DLD1 (cell line): ENCODE results near the gene KNCN.

Source experiments
- in situ Hi-C: cut with HindIII; loops from 2 replicates; pipeline ENCODE4 v1.10.0; 2017; ENCODE audit warnings: low sequenced_read_pairs

The KNCN gene

GRCh38 chr1:46569884-46570725, 18.7 kb upstream of the KNCN start:
- in situ Hi-C loops: no loop called here

- in situ Hi-C loops: no loop called here
These were observed 17.7 kb upstream of the KNCN start for GRCh38 chr1:46569116-46569515.

GRCh38 chr1:46568461-46568891, 17.0 kb upstream of the KNCN start:
- in situ Hi-C loops: no loop called here

GRCh38 chr1:46563341-46563740, 11.9 kb upstream of the KNCN start:
- in situ Hi-C loops: no loop called here

GRCh38 chr1:46562498-46562897, 11.1 kb upstream of the KNCN start:
- in situ Hi-C loops: no loop called here

- in situ Hi-C loops: no loop called here
These were observed 7.5 kb upstream of the KNCN start for GRCh38 chr1:46558966-46559365.

- in situ Hi-C loops: no loop called here
These were observed 6.9 kb upstream of the KNCN start for GRCh38 chr1:46558141-46558963.

- in situ Hi-C loops: no loop called here
These were observed 6.0 kb upstream of the KNCN start for GRCh38 chr1:46557403-46557802.

- in situ Hi-C loops: no loop called here
These were observed 5.4 kb upstream of the KNCN start for GRCh38 chr1:46556822-46557221.

GRCh38 chr1:46555826-46556619, 4.6 kb upstream of the KNCN start:
- in situ Hi-C loops: no loop called here

- in situ Hi-C loops: no loop called here
These were observed 3.3 kb upstream of the KNCN start for GRCh38 chr1:46554597-46555381.

GRCh38 chr1:46554236-46554596, 2.8 kb upstream of the KNCN start:
- in situ Hi-C loops: no loop called here

GRCh38 chr1:46553506-46553905, 2.1 kb upstream of the KNCN start:
- in situ Hi-C loops: no loop called here

GRCh38 chr1:46552357-46553237, 1.1 kb upstream of the KNCN start:
- in situ Hi-C loops: no loop called here

- in situ Hi-C loops: no loop called here
These were observed 656 bp downstream of the KNCN start for GRCh38 chr1:46550751-46551231.

- in situ Hi-C loops: no loop called here
These were observed 1.5 kb downstream of the KNCN start for GRCh38 chr1:46549697-46550681.

GRCh38 chr1:46547481-46548383, 3.7 kb downstream of the KNCN start:
- in situ Hi-C loops: no loop called here
